WTC11 (cell line): ENCODE data around the gene CACNA1H.

Experiments
- ATF1 ChIP-seq: sonication (generic); formaldehyde crosslinking; IDR thresholded peaks from 2 replicates; pipeline ENCODE4 v1.8.1; 2023; ENCODE audit warnings: mild to moderate bottlenecking, moderate library complexity, missing genetic modification reagents
- CBFB ChIP-seq: sonication (generic); formaldehyde crosslinking; IDR thresholded peaks from 2 replicates; pipeline ENCODE4 v1.8.1; 2022; ENCODE audit warnings: mild to moderate bottlenecking, low read depth, missing genetic modification reagents
- CREB1 ChIP-seq: sonication (generic); formaldehyde crosslinking; IDR thresholded peaks from 2 replicates; pipeline ENCODE4 v1.8.0; 2023; ENCODE audit warnings: mild to moderate bottlenecking, missing genetic modification reagents
- CTCF ChIP-seq: fragments of 200-600 bp; IDR thresholded peaks from 2 replicates; pipeline ENCODE4 v1.8.0; 2022; ENCODE audit warnings: antibody characterized with exemption
- EMX1 ChIP-seq: fragments of 250-450 bp; sonication (Bioruptor Pico); IDR thresholded peaks from 2 replicates; pipeline ENCODE4 v1.8.0; 2021; ENCODE audit warnings: mild to moderate bottlenecking
- IRF1 ChIP-seq: sonication (generic); formaldehyde crosslinking; IDR thresholded peaks from 2 replicates; pipeline ENCODE4 v1.8.0; 2023; ENCODE audit warnings: missing genetic modification reagents
- KAT7 ChIP-seq: sonication (generic); formaldehyde crosslinking; IDR thresholded peaks from 2 replicates; pipeline ENCODE4 v1.8.1; 2023; ENCODE audit warnings: missing genetic modification reagents, mild to moderate bottlenecking, borderline replicate concordance
- MLX ChIP-seq: sonication (generic); formaldehyde crosslinking; IDR thresholded peaks from 2 replicates; pipeline ENCODE4 v1.8.1; 2023; ENCODE audit warnings: mild to moderate bottlenecking, missing genetic modification reagents, moderate library complexity
- NFE2L1 ChIP-seq: sonication (generic); formaldehyde crosslinking; IDR thresholded peaks from 2 replicates; pipeline ENCODE4 v1.8.1; 2023; ENCODE audit warnings: missing genetic modification reagents
- OVOL2 ChIP-seq: fragments of 250-450 bp; sonication (Bioruptor Pico); IDR thresholded peaks from 2 replicates; pipeline ENCODE4 v1.9.0; 2021; ENCODE audit warnings: mild to moderate bottlenecking, borderline replicate concordance
- SMAD3 ChIP-seq: sonication (generic); formaldehyde crosslinking; IDR thresholded peaks from 2 replicates; pipeline ENCODE4 v1.8.0; 2022; ENCODE audit warnings: missing genetic modification reagents, mild to moderate bottlenecking, borderline replicate concordance
- USF1 ChIP-seq: sonication (generic); formaldehyde crosslinking; IDR thresholded peaks from 2 replicates; pipeline ENCODE4 v1.8.0; 2022; ENCODE audit warnings: mild to moderate bottlenecking, missing genetic modification reagents
- ZBTB43 ChIP-seq: sonication (generic); formaldehyde crosslinking; IDR thresholded peaks from 2 replicates; pipeline ENCODE4 v1.8.1; 2023; ENCODE audit warnings: mild to moderate bottlenecking, missing genetic modification reagents
- ZNF281 ChIP-seq: sonication (generic); formaldehyde crosslinking; IDR thresholded peaks from 2 replicates; pipeline ENCODE4 v1.8.0; 2023; ENCODE audit warnings: mild to moderate bottlenecking, missing genetic modification reagents

- TF ChIP-seq CTCF = no peak
- TF ChIP-seq MLX = no peak
- TF ChIP-seq ZBTB43 (CRISPR knock-in tag) = no peak
- no peak for TF ChIP-seq SMAD3
- TF ChIP-seq CREB1 (CRISPR knock-in tag) = no peak
- TF ChIP-seq NFE2L1 (CRISPR knock-in tag) = no peak
- TF ChIP-seq ATF1 (CRISPR knock-in tag) = no peak
- TF ChIP-seq CBFB (CRISPR knock-in tag) = no peak
- no peak for TF ChIP-seq OVOL2 (CRISPR knock-in tag)
- TF ChIP-seq USF1 (CRISPR knock-in tag) = no peak
- TF ChIP-seq IRF1 = no peak
- TF ChIP-seq ZNF281 (CRISPR knock-in tag) = no peak
- no peak for TF ChIP-seq KAT7 (CRISPR knock-in tag)
- no peak for TF ChIP-seq EMX1 (CRISPR knock-in tag)
Observed at GRCh38 chr16:1209081-1209480, 56.2 kb downstream of the CACNA1H start.
